ENCODE data around the gene SLC22A8. TPM values are rescaled to one million over a fixed set of nuclear protein-coding genes. Genes with fewer than 3 reads are reported as not detected.

Gene SLC22A8
- total RNA-seq, 1 donor, result not detected

- no peaks in the 10 kb centered on the region for H3K9me3 ChIP-seq (ENCODE audit: low read depth, low read length)
- peak overlapping the region; percentile 65 for H2AFZ ChIP-seq (ENCODE audit: low read length)
- no peaks in the 10 kb centered on the region for H3K27me3 ChIP-seq (ENCODE audit: insufficient read depth, low read length)
- H4K20me1 ChIP-seq (ENCODE audit: insufficient read depth, low read length), result no peaks in the 10 kb centered on the region
- no peak for DNase-seq (ENCODE audit: insufficient read length, low spot score, missing footprints)
- no peak overlapping the region for H3K4me3 ChIP-seq (ENCODE audit: insufficient read depth, low read length)
- no peak overlapping the region for H3K4me2 ChIP-seq (ENCODE audit: insufficient read depth, low read length)
- no peak overlapping the region for H3K27ac ChIP-seq (ENCODE audit: low read depth, low read length)
- no peaks in the 10 kb centered on the region for H3K4me1 ChIP-seq (ENCODE audit: insufficient read depth, low read length)
- H3K79me2 ChIP-seq (ENCODE audit: insufficient read depth, low read length), result no peaks in the 10 kb centered on the region
- TF ChIP-seq CTCF (IDR thresholded peaks at IDR 0.05; ENCODE audit: extremely low read depth, low read depth, low read length), result no peak
- no peaks in the 10 kb centered on the region for H3K36me3 ChIP-seq (ENCODE audit: insufficient read depth, low read length)
Observed at GRCh38 chr11:62958547-62959421, 56.9 kb downstream of the SLC22A8 start.

GRCh38 chr11:62957147-62957546, 58.5 kb downstream of the SLC22A8 start:
- Histone ChIP-seq H3K36me3 (ENCODE audit: insufficient read depth, low read length) (no peaks in the 10 kb centered on the region), H4K20me1 (ENCODE audit: insufficient read depth, low read length) (no peaks in the 10 kb centered on the region), H3K27me3 (ENCODE audit: insufficient read depth, low read length) (no peaks in the 10 kb centered on the region), H3K4me3 (ENCODE audit: insufficient read depth, low read length) (no peak overlapping the region), H3K4me1 (ENCODE audit: insufficient read depth, low read length) (no peaks in the 10 kb centered on the region), H3K9me3 (ENCODE audit: low read depth, low read length) (no peaks in the 10 kb centered on the region), H3K79me2 (ENCODE audit: insufficient read depth, low read length) (no peaks in the 10 kb centered on the region), H3K27ac (ENCODE audit: low read depth, low read length) (no peak overlapping the region), H3K4me2 (ENCODE audit: insufficient read depth, low read length) (no peak overlapping the region), H2AFZ (ENCODE audit: low read length) (no peak overlapping the region)
- no peak for DNase-seq (ENCODE audit: insufficient read length, low spot score, missing footprints)
- no peak for TF ChIP-seq CTCF (IDR thresholded peaks at IDR 0.05; ENCODE audit: extremely low read depth, low read depth, low read length)

GRCh38 chr11:62954478-62954877, 61.2 kb downstream of the SLC22A8 start:
- no peak overlapping the region for H3K4me2 ChIP-seq (ENCODE audit: insufficient read depth, low read length)
- no peak overlapping the region for H2AFZ ChIP-seq (ENCODE audit: low read length)
- H4K20me1 ChIP-seq (ENCODE audit: insufficient read depth, low read length), result no peaks in the 10 kb centered on the region
- no peak overlapping the region for H3K27ac ChIP-seq (ENCODE audit: low read depth, low read length)
- DNase-seq (ENCODE audit: insufficient read length, low spot score, missing footprints), result no peak
- no peaks in the 10 kb centered on the region for H3K79me2 ChIP-seq (ENCODE audit: insufficient read depth, low read length)
- no peaks in the 10 kb centered on the region for H3K36me3 ChIP-seq (ENCODE audit: insufficient read depth, low read length)
- no peaks in the 10 kb centered on the region for H3K4me1 ChIP-seq (ENCODE audit: insufficient read depth, low read length)
- TF ChIP-seq CTCF (IDR thresholded peaks at IDR 0.05; ENCODE audit: extremely low read depth, low read depth, low read length), result no peak
- no peak overlapping the region for H3K4me3 ChIP-seq (ENCODE audit: insufficient read depth, low read length)
- no peaks in the 10 kb centered on the region for H3K9me3 ChIP-seq (ENCODE audit: low read depth, low read length)
- H3K27me3 ChIP-seq (ENCODE audit: insufficient read depth, low read length), result no peaks in the 10 kb centered on the region

- Histone ChIP-seq H3K4me3 (ENCODE audit: insufficient read depth, low read length) (no peak overlapping the region), H4K20me1 (ENCODE audit: insufficient read depth, low read length) (no peaks in the 10 kb centered on the region), H3K9me3 (ENCODE audit: low read depth, low read length) (no peaks in the 10 kb centered on the region), H3K36me3 (ENCODE audit: insufficient read depth, low read length) (no peaks in the 10 kb centered on the region), H3K4me1 (ENCODE audit: insufficient read depth, low read length) (no peaks in the 10 kb centered on the region), H2AFZ (ENCODE audit: low read length) (no peak overlapping the region), H3K4me2 (ENCODE audit: insufficient read depth, low read length) (no peak overlapping the region), H3K79me2 (ENCODE audit: insufficient read depth, low read length) (no peaks in the 10 kb centered on the region), H3K27me3 (ENCODE audit: insufficient read depth, low read length) (peaks cover under 1% of the 10 kb centered on the region), H3K27ac (ENCODE audit: low read depth, low read length) (no peak overlapping the region)
- DNase-seq (ENCODE audit: insufficient read length, low spot score, missing footprints), result no peak
- TF ChIP-seq CTCF (IDR thresholded peaks at IDR 0.05; ENCODE audit: extremely low read depth, low read depth, low read length), result no peak
Observed at GRCh38 chr11:62953811-62954210, 61.8 kb downstream of the SLC22A8 start.
